BLaER1 (cell line): Measurements from ENCODE around the gene ROR1.

ENCODE experiments used
- H3K27ac ChIP-seq: shearing (Covaris generic); formaldehyde crosslinking; 2 replicates; pipeline ENCODE4 v1.8.1; 2022
- H3K27me3 ChIP-seq: shearing (Covaris generic); formaldehyde crosslinking; 2 replicates; pipeline ENCODE4 v1.8.1; 2022
- H3K36me3 ChIP-seq: shearing (Covaris generic); formaldehyde crosslinking; 2 replicates; pipeline ENCODE4 v1.8.1; 2022
- H3K4me1 ChIP-seq: shearing (Covaris generic); formaldehyde crosslinking; 2 replicates; pipeline ENCODE4 v1.8.1; 2022
- H3K4me2 ChIP-seq: shearing (Covaris generic); formaldehyde crosslinking; 2 replicates; pipeline ENCODE4 v1.8.1; 2022
- H3K4me3 ChIP-seq: shearing (Covaris generic); formaldehyde crosslinking; 2 replicates; pipeline ENCODE4 v1.8.1; 2022
- H3K9ac ChIP-seq: shearing (Covaris generic); formaldehyde crosslinking; 2 replicates; pipeline ENCODE4 v1.8.1; 2022
- H3K9me3 ChIP-seq: shearing (Covaris generic); formaldehyde crosslinking; 2 replicates; pipeline ENCODE4 v1.8.1; 2022
- H4K20me1 ChIP-seq: shearing (Covaris generic); formaldehyde crosslinking; 2 replicates; pipeline ENCODE4 v1.8.1; 2022
- Cebpa-rat ChIP-seq: shearing (Covaris generic); IDR thresholded peaks from 2 replicates; pipeline ENCODE4 v1.8.1; 2022

Gene ROR1

GRCh38 chr1:63773815-63774616, at the start of gene ROR1:
Gene ROR1, plus strand, starts transcription at chr1:63774017.
- H3K9ac ChIP-seq = peak within 1 kb of the TSS; percentile 74
- peaks cover 50% of the 10 kb centered on the region for H3K27me3 ChIP-seq
- TF ChIP-seq Cebpa-rat = no peak
- H4K20me1 ChIP-seq = peaks cover 41% of the 10 kb centered on the region
- no peaks in the 10 kb centered on the region for H3K36me3 ChIP-seq
- H3K9me3 ChIP-seq = no peaks in the 10 kb centered on the region
- H3K4me2 ChIP-seq = peak within 1 kb of the TSS; percentile 90
- peaks cover 18% of the 10 kb centered on the region for H3K4me1 ChIP-seq
- peak within 1 kb of the TSS; percentile 82 for H3K4me3 ChIP-seq
- H3K27ac ChIP-seq = 0 out of 2 replicates have a peak within 1 kb of the TSS, but pooled peaks have one; percentile 34

GRCh38 chr1:63724375-63724899, 49.4 kb upstream of the ROR1 start:
- peaks cover 17% of the 10 kb centered on the region for H3K4me1 ChIP-seq
- H4K20me1 ChIP-seq = no peaks in the 10 kb centered on the region
- peaks cover 14% of the 10 kb centered on the region for H3K9me3 ChIP-seq
- no peak overlapping the region for H3K27ac ChIP-seq
- no peaks in the 10 kb centered on the region for H3K27me3 ChIP-seq
- H3K36me3 ChIP-seq = no peaks in the 10 kb centered on the region
- H3K9ac ChIP-seq = no peak overlapping the region
- no peak overlapping the region for H3K4me3 ChIP-seq
- no peak for TF ChIP-seq Cebpa-rat
- no peak overlapping the region for H3K4me2 ChIP-seq

- Histone ChIP-seq H3K27ac (no peak overlapping the region), H3K4me1 (peaks cover 46% of the 10 kb centered on the region), H3K9ac (no peak overlapping the region), H3K4me3 (no peak overlapping the region), H3K36me3 (no peaks in the 10 kb centered on the region), H4K20me1 (no peaks in the 10 kb centered on the region), H3K4me2 (peak overlapping the region; percentile 76; the same call in 1 of the 2 replicates), H3K9me3 (peaks cover 14% of the 10 kb centered on the region), H3K27me3 (no peaks in the 10 kb centered on the region)
- TF ChIP-seq Cebpa-rat = no peak
These were observed 45.1 kb upstream of the ROR1 start for GRCh38 chr1:63728611-63729226.

- no peak for TF ChIP-seq Cebpa-rat
- peak overlapping the region; percentile 76 for H3K4me2 ChIP-seq
These were observed 44.6 kb upstream of the ROR1 start for GRCh38 chr1:63729227-63729620.

GRCh38 chr1:63730211-63730610, 43.6 kb upstream of the ROR1 start:
- Histone ChIP-seq H3K4me2 (peak overlapping the region; percentile 76), H3K27ac (no peak overlapping the region; the same call in 1 of the 2 replicates), H3K9me3 (peaks cover 14% of the 10 kb centered on the region), H3K4me3 (no peak overlapping the region), H4K20me1 (no peaks in the 10 kb centered on the region), H3K4me1 (peaks cover 46% of the 10 kb centered on the region), H3K9ac (no peak overlapping the region), H3K36me3 (no peaks in the 10 kb centered on the region), H3K27me3 (no peaks in the 10 kb centered on the region)
- TF ChIP-seq Cebpa-rat = no peak

More at GRCh38 chr1:63729227-63729620, 44.6 kb upstream of the ROR1 start:
- no peak overlapping the region for H3K27ac ChIP-seq
- H3K9me3 ChIP-seq = peaks cover 14% of the 10 kb centered on the region
- H3K4me1 ChIP-seq = peaks cover 46% of the 10 kb centered on the region
- no peak overlapping the region for H3K9ac ChIP-seq
- H4K20me1 ChIP-seq = no peaks in the 10 kb centered on the region
- no peaks in the 10 kb centered on the region for H3K36me3 ChIP-seq
- no peaks in the 10 kb centered on the region for H3K27me3 ChIP-seq
- H3K4me3 ChIP-seq = no peak overlapping the region

- Histone ChIP-seq H3K4me3 (no peak overlapping the region), H3K27me3 (no peaks in the 10 kb centered on the region), H3K4me1 (peaks cover 46% of the 10 kb centered on the region), H3K27ac (no peak overlapping the region), H3K36me3 (no peaks in the 10 kb centered on the region), H3K4me2 (peak overlapping the region; percentile 76), H4K20me1 (no peaks in the 10 kb centered on the region), H3K9me3 (peaks cover 17% of the 10 kb centered on the region), H3K9ac (no peak overlapping the region)
- TF ChIP-seq Cebpa-rat = no peak
These were observed 42.4 kb upstream of the ROR1 start for GRCh38 chr1:63731117-63732043.

- no peak for TF ChIP-seq Cebpa-rat
- H3K27me3 ChIP-seq = no peaks in the 10 kb centered on the region
- peaks cover 46% of the 10 kb centered on the region for H3K4me1 ChIP-seq
- peak overlapping the region; percentile 56; the same call in 1 of the 2 replicates for H3K4me2 ChIP-seq
- no peak overlapping the region for H3K4me3 ChIP-seq
- H3K36me3 ChIP-seq = no peaks in the 10 kb centered on the region
- H3K9ac ChIP-seq = no peak overlapping the region
- peaks cover 8% of the 10 kb centered on the region; the same call in 1 of the 2 replicates for H3K9me3 ChIP-seq
- no peaks in the 10 kb centered on the region for H4K20me1 ChIP-seq
- H3K27ac ChIP-seq = no peak overlapping the region
These were observed 41.2 kb upstream of the ROR1 start for GRCh38 chr1:63732666-63733065.

GRCh38 chr1:63738772-63739171, 35.0 kb upstream of the ROR1 start:
- Histone ChIP-seq H3K27ac (no peak overlapping the region), H3K4me1 (no peaks in the 10 kb centered on the region), H3K36me3 (no peaks in the 10 kb centered on the region), H3K4me2 (no peak overlapping the region), H3K9ac (no peak overlapping the region), H3K9me3 (peaks cover 3% of the 10 kb centered on the region; the same call in 1 of the 2 replicates), H3K4me3 (no peak overlapping the region), H4K20me1 (no peaks in the 10 kb centered on the region), H3K27me3 (no peaks in the 10 kb centered on the region)
- TF ChIP-seq Cebpa-rat = no peak

GRCh38 chr1:63739452-63739851, 34.4 kb upstream of the ROR1 start:
- no peaks in the 10 kb centered on the region for H3K4me1 ChIP-seq
- TF ChIP-seq Cebpa-rat = no peak

More at GRCh38 chr1:63739452-63739851, 34.4 kb upstream of the ROR1 start:
- Histone ChIP-seq H3K27me3 (no peaks in the 10 kb centered on the region), H3K9me3 (peaks cover 6% of the 10 kb centered on the region; the same call in 1 of the 2 replicates), H3K36me3 (no peaks in the 10 kb centered on the region), H3K4me3 (no peak overlapping the region), H3K27ac (no peak overlapping the region), H3K4me2 (no peak overlapping the region), H4K20me1 (no peaks in the 10 kb centered on the region), H3K9ac (no peak overlapping the region)
